GM12892 (cell line): ENCODE measurements around the gene C1orf185. TPM values are rescaled to one million over a fixed set of nuclear protein-coding genes. Genes with fewer than 3 reads are reported as not detected.

Experiments used
- DNase-seq: peaks from one replicate; pipeline ENCODE4 v3.0.0; 2011; ENCODE audit not compliant: insufficient read length
- FAIRE-seq: peaks from 2 replicates; lab custom pipeline; 2011; peaks lifted over from hg19 to GRCh38; lab: Jason Lieb, UNC
- POLR2A ChIP-seq: IDR thresholded peaks from 2 replicates; pipeline ENCODE4 v1.6.1; 2011; ENCODE audit warnings: low read depth, low read length, control low read depth
- POLR2AphosphoS5 ChIP-seq: IDR thresholded peaks from 2 replicates; pipeline ENCODE4 v1.6.1; 2011; ENCODE audit warnings: low read depth, low read length, control low read depth
- TAF1 ChIP-seq: IDR thresholded peaks from 2 replicates; pipeline ENCODE4 v1.6.1; 2011; ENCODE audit warnings: low read depth, mild to moderate bottlenecking, control low read depth, low read length, borderline replicate concordance
- polyA plus RNA-seq: library from polyadenylated mRNA; unstranded; fragments of >200 nt; gene quantifications from one replicate; pipeline ENCODE4 v1.2.1, GENCODE V29; 2012; ENCODE audit warnings: missing spikeins, inconsistent platforms; ENCODE audit not compliant: missing spikeins

The C1orf185 gene
- not detected for polyA plus RNA-seq

DNA sequence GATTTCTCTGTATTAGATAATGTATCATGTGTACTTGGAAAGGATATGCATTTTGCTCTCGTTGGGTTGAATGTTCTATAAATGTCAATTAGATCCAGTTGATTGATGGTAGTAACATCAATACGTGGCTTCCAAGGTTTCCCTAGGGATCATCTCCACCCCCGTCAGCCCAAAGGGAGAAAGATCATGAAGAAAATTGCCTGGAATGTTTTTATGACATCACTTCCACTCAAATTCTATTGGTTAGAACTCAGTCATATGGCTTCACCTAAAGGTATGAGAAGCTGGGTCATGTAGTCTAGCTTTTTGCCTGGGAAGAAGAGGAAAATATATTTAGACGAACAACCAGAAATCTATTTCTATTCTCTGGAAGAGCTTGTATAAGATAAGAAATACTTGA, at the start of gene C1orf185:
Gene C1orf185 (plus strand): TSS at position 253 of the 400 bp plus-strand sequence. CDS start 6 bp downstream, at position 259.
- FAIRE-seq: no peak
- no peak for DNase-seq
- no peak for TF ChIP-seq POLR2AphosphoS5
- TF ChIP-seq POLR2A: no peak
- no peak for TF ChIP-seq TAF1

GRCh38 chr1:51058858-51059257, 43.2 kb upstream of the C1orf185 start:
- no peak for TF ChIP-seq POLR2A
- no peak for TF ChIP-seq TAF1
- no peak for TF ChIP-seq POLR2AphosphoS5
- FAIRE-seq (no peak), DNase-seq (no peak)

DNA sequence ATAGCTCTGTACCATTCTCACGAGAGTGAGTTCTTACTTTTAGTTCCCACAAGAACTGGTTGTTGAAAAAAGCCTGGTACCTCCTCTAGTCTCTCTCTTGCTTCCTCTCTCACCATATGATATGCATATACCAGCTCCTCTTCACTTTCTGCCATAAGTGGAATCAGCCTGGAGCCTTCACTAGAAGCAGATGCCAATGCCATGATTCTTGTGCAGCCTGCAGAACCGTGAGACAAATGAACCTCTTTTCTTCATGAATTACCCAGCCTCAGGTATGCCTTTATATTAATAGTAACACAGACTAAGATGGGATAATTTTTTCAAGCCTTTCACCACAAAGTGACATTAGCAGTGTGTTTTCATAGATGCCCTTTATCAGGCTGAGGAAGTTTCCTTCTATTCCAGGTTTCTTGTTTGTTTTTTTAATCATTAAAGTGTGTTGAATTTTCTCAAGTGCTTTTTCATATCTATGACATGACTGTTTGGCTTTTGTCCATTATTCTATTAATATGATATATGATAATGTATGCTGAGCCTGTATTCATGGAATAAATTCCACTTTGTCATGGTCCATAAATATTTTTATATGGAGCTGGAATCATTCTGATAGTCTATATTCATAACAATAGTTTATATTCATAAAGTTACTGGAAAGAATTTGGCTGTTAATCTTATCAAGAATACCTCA, 40.7 kb upstream of the C1orf185 start:
- no peak for DNase-seq
- FAIRE-seq: no peak

DNA sequence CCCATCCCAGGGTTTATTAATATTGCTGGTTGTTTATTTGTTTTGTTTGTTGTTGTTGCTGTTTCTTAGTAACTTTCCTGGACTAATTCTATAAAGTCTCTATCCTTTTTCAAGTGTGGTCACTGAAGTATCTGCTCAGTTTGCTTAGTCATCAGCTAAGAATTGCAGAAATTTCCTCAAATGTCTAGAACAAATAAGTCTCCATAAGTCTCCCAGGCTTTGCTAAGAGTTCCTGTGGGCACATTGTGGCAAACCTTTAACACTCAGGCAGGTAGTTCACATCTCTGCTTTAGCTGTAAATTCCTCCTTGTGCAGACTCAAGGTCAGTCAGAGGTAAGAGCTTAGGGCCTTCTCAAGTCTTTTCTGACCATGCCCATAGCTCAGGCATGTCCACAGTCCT, 38.9 kb upstream of the C1orf185 start:
- TF ChIP-seq POLR2A (no peak), TAF1 (no peak), POLR2AphosphoS5 (no peak)
- FAIRE-seq (no peak), DNase-seq (no peak)

More for the DNA sequence above, 40.7 kb upstream of the C1orf185 start:
- no peak for TF ChIP-seq TAF1
- no peak for TF ChIP-seq POLR2A
- TF ChIP-seq POLR2AphosphoS5: no peak

DNA sequence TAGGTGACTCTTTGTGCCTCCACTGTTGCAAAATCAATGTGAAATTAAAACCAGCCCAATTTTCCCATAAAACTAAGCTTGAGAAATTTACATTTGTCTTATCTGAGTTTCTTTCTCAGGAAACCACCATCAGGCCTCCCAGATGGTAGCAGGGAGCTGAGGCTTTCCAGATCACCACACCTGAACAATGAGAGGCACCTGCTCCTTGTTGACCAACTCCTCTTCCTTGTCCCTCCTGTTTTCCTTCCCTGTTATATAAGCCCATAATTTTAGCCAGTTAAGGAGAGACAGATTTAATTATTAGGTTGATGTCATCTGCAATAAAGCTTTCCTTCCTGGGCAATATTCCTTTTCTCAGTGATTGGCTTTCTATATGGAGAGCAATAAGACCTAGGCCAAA, 32.0 kb upstream of the C1orf185 start:
- FAIRE-seq: no peak

GRCh38 chr1:51070640-51071039, 31.4 kb upstream of the C1orf185 start:
- DNase-seq: no peak
- FAIRE-seq: no peak
- TF ChIP-seq POLR2AphosphoS5 (no peak), TAF1 (no peak), POLR2A (no peak)

More for the DNA sequence above, 32.0 kb upstream of the C1orf185 start:
- DNase-seq: no peak
- TF ChIP-seq POLR2A (no peak), TAF1 (no peak), POLR2AphosphoS5 (no peak)

DNA sequence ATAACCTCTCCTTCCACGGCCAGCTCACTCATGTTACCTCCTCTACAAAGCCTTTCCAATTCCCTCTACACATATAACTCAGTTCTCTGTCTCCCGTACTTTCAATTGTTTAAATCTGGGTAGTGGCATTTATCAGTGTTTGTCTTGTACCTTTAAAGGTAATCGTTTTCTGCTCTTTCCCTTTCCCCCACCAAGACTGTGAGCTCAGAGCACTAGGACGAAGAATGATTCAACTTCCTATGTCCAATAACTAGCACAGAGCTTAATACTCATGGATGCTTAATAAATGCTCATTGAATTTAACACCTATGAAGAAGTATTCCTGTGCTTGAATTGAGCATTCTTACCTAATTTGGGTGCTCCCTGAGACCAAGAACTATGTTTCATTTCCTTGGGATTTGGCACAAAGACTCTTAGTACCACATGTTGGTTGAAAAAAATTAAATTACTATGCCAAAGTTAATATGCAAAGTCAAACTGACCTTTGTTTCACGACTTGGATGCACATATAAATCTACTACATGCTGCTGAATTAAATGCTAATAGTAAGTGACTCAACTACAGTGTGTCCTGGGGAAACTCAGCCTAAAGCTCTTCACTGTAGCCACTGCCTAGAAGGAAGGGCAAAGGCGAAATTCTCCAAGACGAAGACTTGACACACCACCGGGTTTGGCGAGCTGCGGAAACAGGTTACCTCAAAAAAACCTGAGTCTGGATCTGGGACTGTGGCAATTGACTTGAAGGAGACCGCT, 30.6 kb upstream of the C1orf185 start:
- FAIRE-seq: no peak
- TF ChIP-seq POLR2AphosphoS5 (no peak), TAF1 (no peak), POLR2A (no peak)
- DNase-seq: no peak

GRCh38 chr1:51072043-51072439, 30.0 kb upstream of the C1orf185 start:
- DNase-seq (no peak), FAIRE-seq (no peak)
- no peak for TF ChIP-seq POLR2A
- TF ChIP-seq POLR2AphosphoS5: no peak
- TF ChIP-seq TAF1: no peak

DNA sequence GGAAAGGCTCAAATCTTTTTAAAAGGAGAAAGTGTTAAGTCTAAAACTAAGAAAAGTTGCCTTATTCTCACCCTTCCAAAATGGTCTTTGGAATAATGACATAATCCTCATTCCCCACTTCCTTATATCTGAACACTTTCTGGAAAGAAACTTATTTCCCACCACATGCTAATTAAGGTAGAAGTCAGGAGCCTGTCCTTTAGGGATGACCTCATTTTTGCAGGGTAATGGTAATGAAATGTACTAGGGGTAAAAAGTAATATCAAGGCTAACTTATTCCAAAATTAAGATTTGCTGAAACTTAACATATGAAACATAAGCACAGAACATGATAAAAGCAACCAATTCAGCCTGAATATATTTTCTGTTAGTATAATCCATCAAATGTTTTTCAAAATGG, 29.4 kb upstream of the C1orf185 start:
- TF ChIP-seq TAF1: no peak
- no peak for TF ChIP-seq POLR2A
- no peak for TF ChIP-seq POLR2AphosphoS5
- FAIRE-seq (no peak), DNase-seq (no peak)

GRCh38 chr1:51073456-51073855, 28.6 kb upstream of the C1orf185 start:
- TF ChIP-seq TAF1 (no peak), POLR2AphosphoS5 (no peak), POLR2A (no peak)
- DNase-seq (no peak), FAIRE-seq (no peak)

- FAIRE-seq (no peak), DNase-seq (no peak)
- no peak for TF ChIP-seq TAF1
- no peak for TF ChIP-seq POLR2A
- no peak for TF ChIP-seq POLR2AphosphoS5
Measured at GRCh38 chr1:51086496-51087271, 15.3 kb upstream of the C1orf185 start.

GRCh38 chr1:51088474-51088873, 13.6 kb upstream of the C1orf185 start:
- DNase-seq (no peak), FAIRE-seq (no peak)
- TF ChIP-seq TAF1: no peak
- no peak for TF ChIP-seq POLR2A
- TF ChIP-seq POLR2AphosphoS5: no peak
